Measurements from ENCODE around the gene KCTD12. TPM values are rescaled to one million over a fixed set of nuclear protein-coding genes. Genes with fewer than 3 reads are reported as not detected.

The KCTD12 gene
- 10 to 100 TPM; 48.9 to 57.4 TPM for total RNA-seq

DNA sequence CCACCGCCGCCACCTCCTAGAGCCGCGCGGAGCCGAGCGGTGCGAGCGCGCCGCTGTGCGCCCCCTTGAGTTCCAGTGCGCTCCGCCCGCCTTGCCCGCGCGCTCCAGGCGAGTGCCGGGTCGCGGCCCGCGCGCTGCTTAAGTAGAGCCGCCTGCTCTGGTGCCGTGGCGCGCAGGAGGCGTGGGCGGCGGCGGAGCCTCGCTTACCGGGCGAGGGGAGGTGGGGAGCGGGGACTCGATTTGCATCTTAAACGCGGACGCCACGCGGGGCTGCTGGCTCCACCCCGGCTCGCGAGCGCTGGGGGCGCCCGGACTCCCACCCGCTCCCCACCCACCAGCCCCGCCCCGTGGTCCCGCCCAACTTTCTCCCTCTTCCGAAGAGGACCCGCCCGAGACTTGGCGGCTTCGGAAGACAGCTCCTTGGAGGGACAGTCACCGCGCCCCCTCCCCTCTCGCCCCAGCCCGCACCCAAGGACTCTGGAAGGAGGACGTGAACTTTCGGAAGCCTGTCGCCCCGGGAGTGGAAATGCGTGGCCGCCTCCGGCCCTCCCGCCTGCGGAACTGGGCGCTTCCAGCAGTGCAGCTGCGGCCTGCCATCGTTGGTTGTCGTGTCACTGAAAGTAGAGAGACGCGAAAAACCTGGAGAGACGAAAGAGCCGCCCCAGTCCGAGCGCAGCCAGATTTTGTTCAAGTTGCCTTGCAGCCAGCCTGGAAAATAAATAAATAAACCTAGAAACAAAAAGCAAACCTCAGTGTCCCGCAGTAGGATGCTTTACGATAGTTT, at the start of gene KCTD12:
Gene KCTD12, minus strand, starts transcription at position 114 of the 784 bp plus-strand sequence. CDS start 257 bp downstream, outside the sequence.
- Histone ChIP-seq H3K36me3 (no peaks in the 10 kb centered on the region), H3K27ac (peak within 1 kb of the TSS; percentile 89 to 92), H3K9me3 (no peaks in the 10 kb centered on the region), H3K4me3 (peak within 1 kb of the TSS; percentile 82 to 83), H3K27me3 (no peaks in the 10 kb centered on the region), H3K4me1 (peaks cover 0 to 20% of the 10 kb centered on the region in 2 donors)
- TF ChIP-seq, protein P1, sequence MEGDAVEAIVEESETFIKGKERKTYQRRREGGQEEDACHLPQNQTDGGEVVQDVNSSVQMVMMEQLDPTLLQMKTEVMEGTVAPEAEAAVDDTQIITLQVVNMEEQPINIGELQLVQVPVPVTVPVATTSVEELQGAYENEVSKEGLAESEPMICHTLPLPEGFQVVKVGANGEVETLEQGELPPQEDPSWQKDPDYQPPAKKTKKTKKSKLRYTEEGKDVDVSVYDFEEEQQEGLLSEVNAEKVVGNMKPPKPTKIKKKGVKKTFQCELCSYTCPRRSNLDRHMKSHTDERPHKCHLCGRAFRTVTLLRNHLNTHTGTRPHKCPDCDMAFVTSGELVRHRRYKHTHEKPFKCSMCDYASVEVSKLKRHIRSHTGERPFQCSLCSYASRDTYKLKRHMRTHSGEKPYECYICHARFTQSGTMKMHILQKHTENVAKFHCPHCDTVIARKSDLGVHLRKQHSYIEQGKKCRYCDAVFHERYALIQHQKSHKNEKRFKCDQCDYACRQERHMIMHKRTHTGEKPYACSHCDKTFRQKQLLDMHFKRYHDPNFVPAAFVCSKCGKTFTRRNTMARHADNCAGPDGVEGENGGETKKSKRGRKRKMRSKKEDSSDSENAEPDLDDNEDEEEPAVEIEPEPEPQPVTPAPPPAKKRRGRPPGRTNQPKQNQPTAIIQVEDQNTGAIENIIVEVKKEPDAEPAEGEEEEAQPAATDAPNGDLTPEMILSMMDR (IDR thresholded peaks at IDR 0.05), result peak; percentile 26 to 53
- DNase-seq (ENCODE audit: low spot score), result peak; percentile 89

DNA sequence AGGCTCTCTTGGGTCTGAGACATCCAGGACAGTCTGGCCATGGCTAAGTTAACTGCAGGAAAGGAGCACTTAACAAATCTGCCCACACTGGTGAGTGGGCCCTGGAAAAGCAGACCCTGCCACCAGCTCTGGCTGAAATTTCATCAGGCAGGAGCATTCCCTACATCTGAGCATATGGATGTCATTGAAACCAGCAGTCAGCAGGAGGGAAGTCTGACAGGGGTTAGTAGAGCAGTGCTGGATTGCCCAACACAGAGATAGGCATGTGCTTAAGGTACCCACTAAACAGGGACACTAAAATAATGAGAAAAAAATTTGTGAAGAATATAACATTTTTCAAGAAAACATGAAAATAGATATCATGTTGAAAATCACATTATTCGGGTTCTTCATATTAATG, 48.5 kb upstream of the KCTD12 start:
- no peak overlapping the region for H3K27ac ChIP-seq
- H3K4me1 ChIP-seq, result no peaks in the 10 kb centered on the region
- H3K4me3 ChIP-seq, result no peak overlapping the region
- DNase-seq (ENCODE audit: low spot score), result no peak
- no peaks in the 10 kb centered on the region for H3K27me3 ChIP-seq
- H3K9me3 ChIP-seq, result peaks cover 0 to 14% of the 10 kb centered on the region in 2 donors
- no peaks in the 10 kb centered on the region for H3K36me3 ChIP-seq
- TF ChIP-seq, protein P1 (IDR thresholded peaks at IDR 0.05), result no peak

DNA sequence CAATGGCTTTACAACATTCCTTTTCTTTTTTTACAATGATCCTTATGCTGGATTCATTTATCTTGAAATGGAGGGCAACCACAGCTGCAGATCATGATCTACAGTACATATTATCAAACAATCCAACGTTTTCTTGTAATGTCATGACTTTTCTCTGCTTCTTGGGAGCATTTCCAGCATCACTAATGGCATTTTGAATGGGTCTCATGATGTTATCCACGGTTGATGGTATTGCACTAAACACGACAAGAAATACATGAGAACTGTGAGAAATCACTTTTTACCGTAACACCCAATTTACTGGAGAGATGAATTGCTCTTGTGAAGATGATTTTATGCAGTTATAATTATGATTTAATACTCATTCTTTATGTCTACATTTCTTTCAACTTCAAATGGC, 45.9 kb upstream of the KCTD12 start:
- peaks cover 0 to 14% of the 10 kb centered on the region in 2 donors for H3K9me3 ChIP-seq

DNA sequence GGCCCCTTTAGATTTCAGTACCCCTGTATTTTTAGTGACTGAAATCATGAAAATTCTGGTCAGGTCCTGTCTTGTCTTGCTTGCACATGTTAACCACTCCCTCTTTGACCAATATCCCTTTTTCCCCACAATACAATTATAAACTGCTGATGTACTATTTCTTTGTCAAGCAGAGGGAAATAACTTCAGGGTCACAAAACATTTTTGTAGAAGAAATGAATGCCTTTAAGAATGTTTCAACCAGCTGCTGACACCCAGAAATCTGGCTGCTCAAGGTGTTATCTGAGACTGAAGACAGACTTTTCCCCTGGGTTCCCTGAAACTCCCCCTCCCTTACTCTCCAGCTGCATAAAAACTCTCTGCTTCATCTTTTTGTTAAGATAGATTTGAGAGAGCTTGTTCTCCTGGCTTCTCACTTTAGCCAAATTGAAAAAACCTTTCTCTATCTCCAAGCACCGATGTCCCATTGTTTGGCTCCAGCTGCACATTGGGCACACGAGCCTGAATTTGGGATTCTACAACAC, 43.7 kb upstream of the KCTD12 start:
- Histone ChIP-seq H3K27me3 (no peaks in the 10 kb centered on the region), H3K36me3 (no peaks in the 10 kb centered on the region), H3K4me1 (no peaks in the 10 kb centered on the region), H3K4me3 (no peak overlapping the region), H3K9me3 (peaks cover 0 to 14% of the 10 kb centered on the region in 2 donors), H3K27ac (no peak overlapping the region)
- DNase-seq (ENCODE audit: low spot score), result no peak
- TF ChIP-seq, protein P1 (IDR thresholded peaks at IDR 0.05), result no peak

More for the DNA sequence above, 45.9 kb upstream of the KCTD12 start:
- no peaks in the 10 kb centered on the region for H3K36me3 ChIP-seq
- TF ChIP-seq, protein P1 (IDR thresholded peaks at IDR 0.05), result no peak
- no peaks in the 10 kb centered on the region for H3K4me1 ChIP-seq
- no peaks in the 10 kb centered on the region for H3K27me3 ChIP-seq
- no peak for DNase-seq (ENCODE audit: low spot score)
- no peak overlapping the region for H3K27ac ChIP-seq
- H3K4me3 ChIP-seq, result no peak overlapping the region

DNA sequence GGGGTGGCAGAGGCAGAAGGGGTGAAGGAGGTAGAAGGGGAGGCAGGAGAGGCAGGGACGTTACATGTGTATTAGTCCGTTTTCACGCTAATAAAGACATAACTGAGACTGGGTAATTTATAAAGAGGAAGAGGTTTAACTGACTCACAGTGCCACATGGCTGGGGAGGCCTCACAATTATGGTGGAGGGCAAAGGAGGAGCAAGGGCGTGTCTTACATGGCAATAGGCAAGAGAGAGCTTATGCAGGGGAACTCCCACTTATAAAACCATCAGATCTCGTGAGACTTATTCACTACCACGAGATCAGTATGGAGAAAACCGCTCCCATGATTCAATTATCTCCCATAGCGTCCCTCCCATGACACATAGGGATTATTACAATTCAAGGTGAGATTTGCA, 43.1 kb upstream of the KCTD12 start:
- Histone ChIP-seq H3K9me3 (peaks cover 0 to 14% of the 10 kb centered on the region in 2 donors), H3K27ac (no peak overlapping the region), H3K4me1 (no peaks in the 10 kb centered on the region), H3K27me3 (no peaks in the 10 kb centered on the region), H3K4me3 (no peak overlapping the region), H3K36me3 (no peaks in the 10 kb centered on the region)
- TF ChIP-seq, protein P1 (IDR thresholded peaks at IDR 0.05), result no peak
- no peak for DNase-seq (ENCODE audit: low spot score)

Data from right atrium auricular region (tissue), 2 donors.